Measurements from ENCODE around the gene TASOR2.
A peak's percentile ranks its signal among the peaks of the same experiment; 100 is the strongest.

TASOR2 gene

DNA sequence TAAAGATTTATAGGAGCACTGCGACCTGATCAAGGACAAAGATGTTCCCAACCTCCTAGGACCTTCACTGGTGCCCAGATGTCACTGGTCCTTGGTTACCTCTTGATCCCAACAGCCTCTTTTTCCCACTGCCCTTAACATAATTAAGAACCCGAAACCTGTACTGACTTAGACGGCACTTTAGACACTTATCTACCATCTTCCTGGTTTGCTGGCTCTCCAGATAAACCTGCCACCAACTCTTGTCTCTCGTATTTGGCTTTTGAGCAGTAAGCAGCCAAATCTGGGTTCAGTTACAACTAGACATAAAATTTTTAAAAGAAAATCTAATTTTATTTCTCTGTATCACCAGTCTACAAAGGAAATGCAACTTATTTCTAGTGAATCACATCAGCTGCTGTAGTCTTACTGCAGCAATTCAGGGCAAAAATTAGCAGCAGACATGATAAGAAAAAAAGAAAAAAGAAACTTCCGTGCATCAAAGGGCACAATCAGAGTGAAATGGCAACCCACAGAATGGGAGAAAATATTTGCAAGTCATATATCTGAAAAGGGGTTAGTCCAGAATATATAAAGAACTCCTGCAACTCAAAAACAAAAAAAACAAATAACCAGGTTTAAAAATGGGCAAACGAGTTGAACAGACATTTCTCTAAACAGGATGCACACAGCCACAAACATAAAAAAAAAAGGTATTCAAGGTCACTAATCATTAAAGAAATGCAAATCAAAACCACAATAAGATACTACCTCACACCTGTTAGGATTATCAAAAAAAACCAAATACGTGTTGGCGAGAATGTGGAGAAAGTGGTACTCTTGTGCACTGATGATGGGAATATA, 27.7 kb upstream of the TASOR2 start:
- no peak for DNase-seq

DNA sequence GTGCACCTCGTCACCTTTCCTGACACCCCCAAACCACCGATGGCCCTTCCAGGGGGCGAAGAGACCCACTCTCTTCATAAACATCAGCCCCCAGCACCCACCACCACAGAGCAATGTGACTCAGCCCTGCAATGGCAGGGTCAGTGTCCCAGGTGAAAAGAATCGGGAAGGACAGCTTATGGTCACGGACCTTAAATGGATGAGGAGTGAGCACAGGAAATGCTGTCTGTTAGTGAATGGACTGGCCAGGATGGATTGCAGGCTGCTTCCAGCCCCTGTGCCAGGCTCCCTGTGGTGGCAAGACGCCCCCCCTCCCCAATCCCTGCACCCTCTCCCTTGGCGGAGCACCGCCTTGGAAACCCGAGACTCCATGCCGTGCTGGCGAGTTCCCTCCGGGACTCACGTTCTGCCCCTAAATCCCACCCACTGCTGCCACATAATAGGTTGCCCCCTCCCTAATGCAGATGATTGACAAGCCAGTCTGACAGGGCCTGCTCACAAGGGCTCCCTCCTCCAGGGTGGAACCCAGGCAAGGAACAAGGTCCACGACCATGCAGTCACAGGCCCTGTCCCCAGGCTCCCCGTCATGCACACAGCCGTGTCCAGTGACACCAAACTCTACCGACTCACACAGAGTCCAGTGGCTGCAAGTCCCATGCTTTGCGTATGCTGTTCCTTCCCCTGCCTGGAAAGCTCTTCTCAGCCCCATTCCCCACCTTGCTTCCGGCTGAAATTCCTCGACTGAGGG, 25.6 kb upstream of the TASOR2 start:
- no peak for DNase-seq

DNA sequence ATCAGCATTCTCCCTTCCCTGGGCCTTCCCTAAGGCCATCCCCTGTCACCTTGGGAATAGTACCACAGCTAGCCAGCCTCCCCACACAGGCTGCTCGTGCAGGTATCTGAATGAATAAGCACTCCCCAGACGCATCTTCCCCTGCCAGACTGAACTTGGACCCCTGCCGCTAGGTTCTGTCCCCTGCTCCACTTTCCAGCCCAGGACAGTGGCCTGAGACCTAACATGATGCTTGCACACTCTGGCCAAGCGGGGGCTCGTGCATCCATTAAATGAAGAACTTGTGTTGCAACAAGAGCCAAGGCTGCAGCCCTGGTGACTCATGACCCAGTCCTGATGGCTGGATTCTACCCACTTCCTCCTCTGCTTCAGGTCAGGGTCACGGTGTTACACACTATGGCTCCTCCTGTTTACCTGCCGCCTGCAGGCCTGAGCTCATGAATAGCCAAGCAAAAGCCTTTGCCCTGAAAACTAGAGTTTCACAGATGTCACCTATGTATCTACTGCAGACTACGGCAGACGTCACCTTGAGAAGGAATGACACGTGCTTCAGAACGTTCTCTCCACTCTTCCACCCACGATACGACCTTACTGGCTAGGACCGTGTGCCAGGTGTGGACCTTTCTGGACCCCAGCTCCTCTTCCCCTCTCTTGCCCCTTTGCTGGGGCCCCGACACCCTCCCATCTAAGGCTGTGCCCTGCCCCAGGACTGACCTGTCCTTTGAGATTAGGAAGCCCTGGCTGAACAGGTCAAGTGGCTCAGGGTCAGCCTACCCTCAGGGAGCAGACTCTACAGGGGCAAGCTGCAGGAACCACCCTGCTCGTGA, 24.7 kb upstream of the TASOR2 start:
- no peak for DNase-seq

DNA sequence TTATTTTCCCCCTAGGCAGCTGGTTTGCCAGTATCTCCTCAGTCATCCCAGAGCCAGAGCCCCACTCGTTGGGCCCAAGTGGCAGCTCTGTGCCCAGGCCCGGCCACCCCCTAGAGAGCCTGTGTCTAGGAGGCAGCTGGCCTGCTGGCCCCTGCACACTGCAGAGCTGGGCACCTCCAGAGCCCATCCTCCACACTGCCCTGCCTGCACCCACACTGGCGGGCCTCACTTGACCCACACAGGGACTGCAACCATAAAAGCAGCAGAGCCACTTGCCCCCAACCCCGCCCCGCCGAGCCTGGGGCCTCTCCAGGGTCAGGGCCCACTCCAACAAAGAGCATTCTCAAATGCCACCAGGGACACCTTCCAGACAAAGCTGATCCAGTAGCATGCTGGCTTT, 23.6 kb upstream of the TASOR2 start:
- DNase-seq: no peak

DNA sequence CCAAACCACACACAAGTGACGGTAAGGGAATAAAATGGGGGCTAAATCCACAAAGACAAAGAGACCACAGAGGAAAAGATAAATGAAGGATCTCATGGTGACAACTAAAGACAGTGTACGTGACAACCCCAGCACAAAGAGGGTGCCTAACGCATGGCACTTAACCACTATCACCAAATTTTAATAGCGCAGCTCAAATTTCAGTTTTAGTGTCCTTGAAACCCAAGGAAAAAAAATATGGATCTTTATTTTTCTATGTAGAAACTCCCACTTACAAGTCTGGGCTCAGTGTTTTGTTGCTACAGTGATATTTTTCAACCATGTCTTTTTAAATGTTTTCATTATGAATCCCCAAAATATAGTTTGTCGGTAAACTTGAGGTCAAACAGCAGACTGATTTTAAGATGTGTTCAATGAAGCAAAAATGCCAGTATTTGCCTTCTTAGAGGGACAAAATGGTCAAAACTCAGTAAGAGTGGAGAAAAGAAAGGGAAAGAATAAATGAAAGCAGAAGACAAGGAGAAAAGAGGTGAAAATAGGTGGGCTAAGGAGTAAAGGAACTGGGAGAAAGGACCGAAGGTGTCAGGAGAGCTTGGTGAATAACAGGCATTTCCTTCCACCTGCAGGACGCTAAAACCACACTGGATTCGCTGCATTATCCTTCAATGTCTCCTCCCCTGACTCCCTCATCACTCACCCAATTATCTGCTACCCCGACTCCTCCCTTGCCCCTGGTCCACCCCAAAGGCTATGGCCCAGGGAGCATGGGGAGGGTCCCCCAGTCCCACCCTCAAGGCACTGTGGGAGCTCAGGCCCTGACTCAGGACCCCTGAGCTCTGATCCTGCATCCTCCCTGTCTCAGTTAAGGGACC, 21.7 kb upstream of the TASOR2 start:
- DNase-seq: no peak

DNA sequence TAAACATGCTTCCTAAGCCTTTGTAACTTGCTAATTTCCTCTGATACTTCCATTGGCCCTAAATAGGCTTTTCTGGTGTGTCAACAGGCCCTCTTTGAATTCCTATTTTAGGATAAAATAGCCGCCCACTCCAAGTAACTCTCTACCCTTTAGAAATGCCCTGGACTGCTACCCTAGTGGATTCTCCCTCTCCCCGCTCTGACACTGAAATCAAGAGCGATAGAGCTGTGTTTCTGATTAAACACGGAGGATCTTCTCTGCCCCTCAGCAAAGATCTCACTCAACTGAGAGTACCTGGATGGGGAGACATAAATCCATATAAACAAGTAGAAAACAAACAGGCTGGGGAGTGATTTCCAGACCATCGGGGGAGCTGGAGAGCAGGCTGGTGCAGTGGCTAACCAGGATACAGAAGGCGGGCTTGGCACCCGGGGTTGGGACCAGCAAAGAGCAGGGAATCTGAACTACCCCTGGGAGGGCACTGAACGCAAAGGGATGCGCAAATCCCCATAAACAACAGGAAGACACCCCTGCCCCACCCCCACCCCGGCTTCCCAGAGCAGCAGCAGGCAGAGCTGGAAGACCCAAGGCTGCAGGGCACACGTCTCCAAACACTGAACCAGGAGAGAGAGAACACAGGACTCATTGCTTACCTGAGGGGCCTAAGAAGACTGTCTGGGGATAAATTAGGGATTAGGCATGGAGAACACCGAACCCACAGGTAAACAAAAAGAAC, 20.8 kb upstream of the TASOR2 start:
- DNase-seq: no peak

DNA sequence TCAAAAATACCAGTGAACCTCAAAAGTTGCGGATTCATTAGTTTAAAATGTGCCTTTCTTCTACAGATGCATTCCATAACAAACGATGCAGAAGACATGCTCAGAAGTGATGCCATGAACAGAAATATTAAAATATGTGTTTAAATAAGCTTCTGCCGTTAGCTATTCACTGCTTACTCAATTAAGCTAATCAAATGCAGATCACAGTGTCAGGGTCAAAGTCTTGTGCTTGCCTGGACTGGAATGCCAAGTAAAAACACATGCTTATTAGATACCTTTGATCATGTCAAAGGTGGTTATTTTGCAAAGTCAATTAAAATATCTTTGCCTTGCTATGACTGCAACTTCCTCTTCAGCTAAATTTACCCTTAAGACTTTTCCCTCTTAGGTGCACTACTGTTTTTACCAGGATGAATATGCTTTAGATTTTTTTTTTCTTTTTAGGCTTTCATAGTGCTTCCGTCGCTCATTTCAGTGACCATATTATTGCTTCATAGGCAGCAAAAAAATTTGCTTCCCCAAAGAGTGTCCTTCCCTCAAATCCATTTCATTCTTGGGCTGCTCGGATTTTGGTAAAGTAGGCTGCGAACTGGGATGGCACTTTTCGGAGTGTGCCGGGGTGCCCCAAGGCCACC, 19.1 kb upstream of the TASOR2 start:
- no peak for DNase-seq

DNA sequence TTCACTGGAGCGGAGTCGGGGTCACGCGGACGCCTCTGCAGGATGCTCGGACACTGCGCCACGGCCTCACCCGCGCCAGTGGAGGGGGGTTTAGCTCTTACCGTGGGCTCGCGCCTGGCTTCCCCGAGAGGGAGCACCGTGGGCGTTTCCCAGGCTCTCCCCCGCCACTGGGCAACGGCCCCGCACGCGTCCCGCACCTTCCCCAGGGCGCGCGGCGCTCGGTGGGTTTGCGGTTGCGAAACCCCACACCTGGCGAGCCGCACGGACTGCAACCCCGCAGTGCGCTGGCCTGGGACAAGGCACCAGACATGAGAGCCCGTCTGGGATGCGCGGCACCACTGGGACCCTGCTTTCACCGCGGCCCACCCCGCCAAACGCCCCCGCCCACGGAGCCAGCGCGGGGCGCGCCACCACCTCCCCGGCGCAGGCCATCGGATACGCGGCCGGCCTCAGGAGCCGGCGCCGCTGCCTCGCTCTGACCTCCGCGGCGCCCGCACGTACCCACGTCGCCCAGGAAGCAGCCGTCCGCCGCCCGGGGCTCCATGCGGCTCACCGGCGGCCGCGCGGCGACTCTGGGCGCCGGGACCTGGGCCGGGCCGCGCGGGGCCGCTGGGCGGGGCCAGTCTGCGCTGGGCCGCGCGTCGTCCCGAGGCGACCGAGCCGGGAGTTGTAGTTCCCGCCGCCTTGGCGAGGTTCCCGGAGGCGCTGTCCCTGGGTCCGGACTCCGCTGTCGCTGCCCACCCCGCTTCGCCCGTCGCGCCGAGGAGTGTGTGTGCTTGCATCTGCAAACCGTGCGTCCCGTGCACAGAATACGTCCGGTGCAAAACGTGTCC, 18.4 kb upstream of the TASOR2 start, which contains the start of gene ASB13:
TSS of gene ASB13 (minus strand) at position 588 of the 833 bp plus-strand sequence. CDS start at position 544, 44 bp downstream.
- DNase-seq: peak; percentile 10

DNA sequence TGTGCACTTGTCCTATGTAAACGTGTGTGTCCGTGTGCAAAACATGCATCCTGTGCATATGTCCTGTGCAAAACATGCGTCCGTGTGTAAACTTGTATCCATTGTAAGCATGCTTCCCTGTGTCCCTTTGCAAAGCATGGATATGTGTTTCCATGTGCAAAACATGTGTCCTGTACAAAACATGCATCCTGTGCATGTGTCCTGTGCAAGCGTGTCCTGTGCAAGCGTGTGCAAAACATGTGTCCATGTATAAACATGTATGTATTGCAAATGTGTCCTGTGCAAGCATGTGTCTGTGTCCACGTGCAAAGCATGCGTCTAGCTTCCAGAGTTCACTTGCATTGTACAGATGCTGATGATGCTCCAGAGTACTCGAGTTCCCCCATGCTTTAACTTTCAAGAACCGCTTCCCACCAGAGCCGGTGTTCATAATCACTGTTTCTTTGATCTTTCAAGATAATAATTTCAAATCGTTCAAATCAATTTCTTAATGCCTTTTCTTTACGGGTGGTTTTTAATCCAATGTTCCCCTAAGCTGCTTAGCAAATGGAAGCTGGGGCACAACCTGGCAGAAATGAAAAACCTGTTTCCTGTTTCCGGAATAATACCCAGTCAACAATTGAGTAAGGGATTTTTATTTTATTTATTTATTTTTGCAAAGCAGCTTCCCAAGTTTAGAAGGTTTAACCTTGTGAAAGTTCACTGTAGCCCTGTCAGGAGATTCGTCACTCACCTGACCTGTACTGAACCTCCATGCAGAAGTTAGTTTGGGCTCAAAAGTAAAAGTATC, 17.6 kb upstream of the TASOR2 start:
- no peak for DNase-seq

DNA sequence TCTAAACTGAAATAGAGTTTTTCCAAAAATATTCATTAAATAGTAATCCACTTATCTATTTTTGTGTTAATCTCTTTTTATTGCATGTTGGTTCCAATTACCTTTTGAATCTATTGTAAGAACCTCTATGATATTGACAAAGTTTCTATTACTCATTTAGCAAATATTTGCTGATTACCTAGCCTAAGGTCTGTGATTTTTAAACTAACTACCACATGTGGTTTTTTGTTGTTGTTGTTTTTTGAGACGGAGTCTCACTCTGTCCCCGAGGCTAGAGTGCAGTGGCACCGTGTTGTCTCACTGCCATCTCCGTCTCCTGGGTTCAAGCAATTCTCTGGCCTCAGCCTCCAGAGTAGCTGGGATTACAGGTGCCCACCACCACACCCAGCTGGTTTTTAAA, 16.2 kb upstream of the TASOR2 start:
- no peak for DNase-seq

DNA sequence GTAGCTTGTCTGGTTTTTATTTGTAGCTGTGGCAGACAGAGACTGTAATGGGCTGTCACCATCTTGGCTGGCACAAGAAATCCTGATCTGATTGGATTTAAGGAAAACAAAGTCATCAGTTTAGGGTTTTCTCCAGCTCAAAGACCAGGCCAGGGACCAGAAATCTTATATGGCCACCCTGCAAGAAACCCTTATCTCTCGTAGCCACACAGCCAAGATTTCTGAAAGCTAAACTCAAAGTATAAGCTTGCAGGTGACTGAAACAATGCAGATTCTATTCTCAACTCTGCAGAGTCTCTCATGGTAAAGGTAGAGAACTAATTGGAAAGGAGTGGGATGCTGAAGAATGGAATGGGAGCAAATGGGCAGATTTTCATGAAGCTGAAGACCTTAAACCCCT, 15.0 kb upstream of the TASOR2 start:
- no peak for DNase-seq

DNA sequence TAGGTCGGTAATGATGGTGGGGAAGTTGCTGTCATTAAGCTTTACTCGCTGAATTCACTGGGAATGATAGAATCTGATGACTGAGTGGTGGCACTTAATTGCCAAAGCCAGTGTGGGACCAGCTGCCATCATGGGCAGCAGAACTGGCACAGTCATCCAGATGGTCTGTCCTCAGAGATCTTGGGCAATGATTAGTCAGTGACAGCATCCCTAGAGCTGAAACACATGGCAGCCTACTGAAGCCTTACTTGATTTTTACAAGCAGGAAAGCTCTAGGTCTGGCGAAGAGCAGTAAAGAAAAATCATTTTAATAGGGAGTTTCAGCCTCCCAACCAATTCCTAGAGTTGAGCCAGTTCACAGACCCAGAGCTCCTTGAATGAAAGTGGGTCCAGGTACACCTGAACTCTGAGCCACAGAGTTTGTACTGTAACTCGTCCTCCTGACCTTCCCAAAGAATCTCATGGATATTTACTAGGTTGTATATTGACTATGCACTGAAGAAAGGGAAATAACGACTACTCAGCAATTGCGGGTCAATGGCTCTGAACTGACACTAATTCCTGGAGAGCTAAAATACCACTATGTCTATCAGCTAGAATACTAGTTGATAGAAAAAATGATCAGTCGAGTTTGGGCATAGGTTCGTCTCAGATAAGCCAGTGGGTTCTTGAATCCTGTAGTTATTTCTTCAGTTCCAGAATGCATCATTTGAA, 13.8 kb upstream of the TASOR2 start:
- no peak for DNase-seq

DNA sequence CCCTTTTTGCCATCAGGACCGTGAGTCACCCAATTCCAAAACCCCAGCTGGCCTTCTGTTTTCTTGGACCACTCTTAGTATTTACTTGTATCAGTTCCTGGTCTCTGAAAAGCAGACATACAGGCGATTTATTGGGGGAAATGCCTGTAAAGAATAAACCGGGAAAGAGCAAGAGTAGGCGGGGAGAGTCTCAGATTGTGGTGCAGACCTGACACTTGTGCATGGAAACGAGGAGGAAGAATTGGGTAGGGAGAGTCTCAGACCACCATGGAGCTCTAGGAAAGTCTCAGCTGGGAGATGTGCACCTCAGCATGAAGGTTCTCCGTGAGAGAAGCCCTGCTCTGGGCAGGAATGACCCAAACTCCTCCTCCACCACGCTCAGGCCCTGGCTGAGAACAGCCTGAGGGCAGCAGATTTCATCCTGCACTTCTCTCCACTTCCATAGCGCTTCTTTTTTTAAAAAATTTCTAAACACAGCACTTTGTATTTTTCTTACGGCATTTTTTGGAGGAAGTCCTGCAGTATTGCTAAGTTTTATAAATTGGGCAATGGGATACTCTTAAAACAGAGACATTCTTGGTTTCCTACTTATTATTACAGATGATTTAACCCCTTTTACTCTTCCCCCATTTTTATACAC, 6.1 kb upstream of the TASOR2 start:
- DNase-seq: no peak

DNA sequence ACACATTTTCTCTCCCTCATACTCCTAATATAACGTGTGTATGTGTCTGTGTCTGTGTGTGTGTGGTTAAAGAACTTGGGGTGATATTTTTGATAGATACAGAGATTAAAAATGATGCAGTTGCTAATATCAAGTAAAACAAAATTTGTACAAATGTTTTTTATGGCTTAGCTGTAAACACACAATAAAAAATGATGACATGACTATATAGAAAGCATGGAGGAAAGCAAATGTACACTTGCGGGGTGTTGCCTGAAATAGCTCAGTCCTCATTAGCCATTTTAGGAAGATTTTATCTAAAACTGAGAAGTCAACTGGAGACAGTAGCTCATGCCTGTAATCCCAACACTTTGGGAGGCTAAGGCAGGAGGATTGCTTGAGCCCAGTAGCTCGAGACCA, 5.6 kb upstream of the TASOR2 start:
- no peak for DNase-seq

DNA sequence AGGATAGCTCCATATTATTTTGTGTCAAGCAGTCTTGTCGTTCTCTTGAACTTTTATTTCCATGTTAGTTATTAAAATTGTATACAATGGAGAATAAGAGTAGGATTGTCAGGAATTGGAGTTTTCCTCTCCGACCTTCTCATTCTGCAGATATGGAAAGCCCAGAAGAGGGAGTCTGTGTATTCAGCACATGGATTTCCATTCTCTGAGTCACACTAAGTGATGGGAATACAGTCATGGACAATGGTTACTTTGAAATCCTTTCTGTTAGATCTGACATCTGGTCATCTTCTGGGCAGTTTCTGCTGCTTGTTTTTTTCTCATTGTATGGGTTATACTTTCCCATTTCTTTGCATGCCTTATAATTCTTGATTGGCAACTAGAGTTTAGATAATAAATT, 5.0 kb upstream of the TASOR2 start:
- DNase-seq: no peak

DNA sequence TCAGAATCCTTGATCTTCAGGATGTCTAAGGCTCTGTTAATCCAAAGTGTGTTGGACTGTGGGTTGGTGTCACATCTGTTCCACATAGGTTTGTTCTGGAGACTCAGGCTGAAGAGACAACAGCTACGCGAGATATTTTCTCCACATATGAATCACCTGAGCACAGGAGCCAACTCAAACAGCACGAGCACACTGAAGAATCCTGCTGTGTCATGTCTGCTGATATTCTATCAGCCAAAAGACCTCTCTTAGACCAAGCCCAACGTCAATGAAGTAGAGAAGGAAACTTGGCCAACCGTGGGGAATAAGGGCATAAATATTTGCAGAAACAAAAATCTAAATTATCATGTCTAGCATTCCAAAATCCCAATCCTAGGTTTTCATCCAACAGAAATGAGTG, 2.7 kb upstream of the TASOR2 start:
- DNase-seq: no peak

DNA sequence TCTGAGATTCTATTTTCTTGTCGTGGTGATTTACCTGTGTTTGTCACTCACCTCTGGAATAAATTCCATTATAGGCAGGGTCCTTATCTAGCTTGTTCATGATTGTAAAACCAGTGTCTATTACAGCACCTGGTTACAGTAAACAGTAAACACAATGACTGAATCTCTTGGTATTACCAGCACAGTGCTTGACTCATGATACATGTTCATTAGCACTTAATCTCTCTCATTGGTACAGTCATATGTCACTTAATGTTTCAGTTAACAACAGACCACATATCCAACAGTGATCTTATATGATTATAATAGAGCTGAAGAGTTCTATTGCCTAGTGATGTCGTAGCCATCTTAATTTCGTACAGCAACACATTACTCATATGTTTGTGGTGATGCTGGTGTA, 1.6 kb upstream of the TASOR2 start:
- no peak for DNase-seq
